GM20000 (cell line): Measurements from ENCODE around the gene REV3L.

Experiments used
- DNase-seq: peaks from one replicate; pipeline ENCODE4 v3.0.0; 2012; ENCODE audit warnings: low spot score
- TF ChIP-seq, protein P1 (sequence below): IDR thresholded peaks from 2 replicates; pipeline ENCODE4 v1.5.1; 2012; ENCODE audit warnings: mild to moderate bottlenecking, control low read depth; ENCODE audit errors: extremely low read depth, missing control alignments

Gene REV3L

GRCh38 chr6:111274593-111275217, 208.3 kb downstream of the REV3L start:
- no peak for DNase-seq
- TF ChIP-seq, protein P1, sequence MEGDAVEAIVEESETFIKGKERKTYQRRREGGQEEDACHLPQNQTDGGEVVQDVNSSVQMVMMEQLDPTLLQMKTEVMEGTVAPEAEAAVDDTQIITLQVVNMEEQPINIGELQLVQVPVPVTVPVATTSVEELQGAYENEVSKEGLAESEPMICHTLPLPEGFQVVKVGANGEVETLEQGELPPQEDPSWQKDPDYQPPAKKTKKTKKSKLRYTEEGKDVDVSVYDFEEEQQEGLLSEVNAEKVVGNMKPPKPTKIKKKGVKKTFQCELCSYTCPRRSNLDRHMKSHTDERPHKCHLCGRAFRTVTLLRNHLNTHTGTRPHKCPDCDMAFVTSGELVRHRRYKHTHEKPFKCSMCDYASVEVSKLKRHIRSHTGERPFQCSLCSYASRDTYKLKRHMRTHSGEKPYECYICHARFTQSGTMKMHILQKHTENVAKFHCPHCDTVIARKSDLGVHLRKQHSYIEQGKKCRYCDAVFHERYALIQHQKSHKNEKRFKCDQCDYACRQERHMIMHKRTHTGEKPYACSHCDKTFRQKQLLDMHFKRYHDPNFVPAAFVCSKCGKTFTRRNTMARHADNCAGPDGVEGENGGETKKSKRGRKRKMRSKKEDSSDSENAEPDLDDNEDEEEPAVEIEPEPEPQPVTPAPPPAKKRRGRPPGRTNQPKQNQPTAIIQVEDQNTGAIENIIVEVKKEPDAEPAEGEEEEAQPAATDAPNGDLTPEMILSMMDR: no peak

- TF ChIP-seq, protein P1: no peak
- no peak for DNase-seq
Measured at GRCh38 chr6:111270121-111270520, 212.9 kb downstream of the REV3L start.

- TF ChIP-seq, protein P1: no peak
- no peak for DNase-seq
Measured at GRCh38 chr6:111269401-111269970, 213.5 kb downstream of the REV3L start.

- no peak for DNase-seq
- TF ChIP-seq, protein P1: no peak
Measured at GRCh38 chr6:111267764-111268333, 215.2 kb downstream of the REV3L start.

GRCh38 chr6:111266276-111266675, 216.7 kb downstream of the REV3L start:
- DNase-seq: no peak
- TF ChIP-seq, protein P1: no peak

GRCh38 chr6:111265842-111266241, 217.2 kb downstream of the REV3L start:
- TF ChIP-seq, protein P1: no peak
- no peak for DNase-seq

GRCh38 chr6:111263837-111264236, 219.2 kb downstream of the REV3L start:
- TF ChIP-seq, protein P1: no peak
- DNase-seq: no peak
